ENCODE measurements around the gene C1QTNF6. TPM values are rescaled to one million over a fixed set of nuclear protein-coding genes. Genes with fewer than 3 reads are reported as not detected.

The C1QTNF6 gene
- total and polyA plus RNA-seq, 2 of the 4 experiments (the other 2 are of a cell fraction): 1.1 to 10.9 TPM

DNA sequence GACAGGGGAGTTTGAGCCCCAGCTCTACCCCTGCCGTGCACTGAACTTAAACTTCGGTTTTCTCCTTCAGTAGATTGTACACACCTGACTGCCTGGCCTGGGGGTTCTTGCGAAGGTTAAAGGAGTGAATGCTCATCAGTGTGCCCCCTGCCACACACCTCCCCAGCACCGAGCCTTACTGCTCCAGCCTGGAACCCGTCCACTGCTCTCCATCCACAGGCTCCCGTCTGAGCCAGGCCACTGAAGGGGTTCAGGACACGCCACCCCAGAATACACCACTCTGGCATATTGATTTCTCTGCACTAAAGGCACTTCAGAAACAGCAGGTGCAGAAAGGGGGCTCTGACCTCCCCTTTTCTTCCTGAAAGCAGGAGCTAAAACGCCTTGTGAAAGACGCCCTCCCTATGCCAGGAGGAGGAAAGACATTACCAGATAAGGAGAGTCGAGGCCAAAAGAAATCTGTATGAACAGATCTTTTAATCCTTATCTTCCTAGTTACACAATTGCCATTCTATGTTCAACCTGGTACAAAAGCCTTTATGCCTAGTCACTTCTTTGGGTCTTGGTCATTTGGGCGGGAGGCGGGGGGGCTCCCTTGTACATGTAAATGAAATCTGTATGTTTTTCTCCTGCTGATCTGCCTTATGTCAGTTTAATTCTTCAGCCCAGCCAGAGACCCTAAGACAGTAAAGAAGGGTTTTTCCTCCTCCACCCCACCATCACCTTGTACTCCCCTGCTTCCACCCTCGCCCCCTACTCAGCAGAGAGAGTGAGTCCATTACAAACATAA lies 26.1 kb upstream of the C1QTNF6 start:
- H3K23ac ChIP-seq (ENCODE audit: low read depth, low read length): no peak overlapping the region
- DNase-seq: no peak
- no peak overlapping the region for H3K4me3 ChIP-seq (ENCODE audit: insufficient read depth, low read depth, low read length)
- H3K4me1 ChIP-seq (ENCODE audit: control insufficient read depth, insufficient read depth, low read length): peaks cover 4% of the 10 kb centered on the region; the same call in 1 of the 2 replicates
- no peak overlapping the region for H3K18ac ChIP-seq (ENCODE audit: low read depth, low read length)
- H2AFZ ChIP-seq (replicated peaks; ENCODE audit: low read length, poor library complexity): no peak overlapping the region
- no peak overlapping the region for H3K9ac ChIP-seq (ENCODE audit: low read depth, low read length)
- no peak overlapping the region for H3K4ac ChIP-seq (ENCODE audit: low read depth, low read length)
- H3K27ac ChIP-seq (ENCODE audit: insufficient read depth, low read length): no peak overlapping the region
- in situ Hi-C loops (cut with MboI; ENCODE audit: low sequenced_read_pairs) (no loop called here), dilution Hi-C loops (cut with HindIII; ENCODE audit: low sequenced_read_pairs, unreplicated experiment) (no loop called here), intact Hi-C loops (cut with micrococcal nuclease) (no loop called here)
- H3K79me1 ChIP-seq (ENCODE audit: low read depth in 1 of 2, low read length in 2 of 2): no peaks in the 10 kb centered on the region
- H3K14ac ChIP-seq (replicated peaks; ENCODE audit: low read depth, low read length): no peak overlapping the region
- 70% methylated on average over 2 of the region's 13 CpGs; no CpG with 5 or more reads in 1 of the 2 experiments for WGBS, 2 experiments (ENCODE audit: extremely low coverage in 2 of 2, insufficient read length in 1 of 2)
- ChIA-PET POLR2A (ENCODE audit: unreplicated experiment) (no interaction called here), CTCF (no interaction called here)
- H3K9me3 ChIP-seq (ENCODE audit: control insufficient read depth, insufficient read depth, low read length): no peaks in the 10 kb centered on the region
- TF ChIP-seq, protein P1, sequence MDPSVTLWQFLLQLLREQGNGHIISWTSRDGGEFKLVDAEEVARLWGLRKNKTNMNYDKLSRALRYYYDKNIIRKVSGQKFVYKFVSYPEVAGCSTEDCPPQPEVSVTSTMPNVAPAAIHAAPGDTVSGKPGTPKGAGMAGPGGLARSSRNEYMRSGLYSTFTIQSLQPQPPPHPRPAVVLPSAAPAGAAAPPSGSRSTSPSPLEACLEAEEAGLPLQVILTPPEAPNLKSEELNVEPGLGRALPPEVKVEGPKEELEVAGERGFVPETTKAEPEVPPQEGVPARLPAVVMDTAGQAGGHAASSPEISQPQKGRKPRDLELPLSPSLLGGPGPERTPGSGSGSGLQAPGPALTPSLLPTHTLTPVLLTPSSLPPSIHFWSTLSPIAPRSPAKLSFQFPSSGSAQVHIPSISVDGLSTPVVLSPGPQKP (IDR thresholded peaks at IDR 0.05; ENCODE audit: borderline replicate concordance, low read depth, low read length): no peak
- TF ChIP-seq POLR2A (IDR thresholded peaks at IDR 0.05; ENCODE audit: low read depth, low read length) (no peak), MAFK (IDR thresholded peaks at IDR 0.05; ENCODE audit: low read depth, low read length) (no peak), BHLHE40 (IDR thresholded peaks at IDR 0.05; ENCODE audit: low read depth, low read length) (no peak), FOS (IDR thresholded peaks at IDR 0.05; ENCODE audit: low read depth, low read length) (no peak), MAZ (IDR thresholded peaks at IDR 0.05; ENCODE audit: borderline replicate concordance, low read depth, low read length) (no peak), RFX5 (IDR thresholded peaks at IDR 0.05; ENCODE audit: low read depth, low read length) (no peak), RAD21 (IDR thresholded peaks at IDR 0.05; ENCODE audit: low read length) (no peak), MXI1 (IDR thresholded peaks at IDR 0.05; ENCODE audit: borderline replicate concordance, low read depth, low read length) (no peak), RCOR1 (IDR thresholded peaks at IDR 0.05; ENCODE audit: insufficient replicate concordance, low read length) (no peak)
- H4K5ac ChIP-seq (ENCODE audit: low read depth, low read length): no peak overlapping the region
- H2BK5ac ChIP-seq (ENCODE audit: low read depth, low read length, poor library complexity, severe bottlenecking): no peak overlapping the region
- no peak overlapping the region for H2AK5ac ChIP-seq (ENCODE audit: low read depth, low read length)
- no peak overlapping the region for H4K91ac ChIP-seq (ENCODE audit: insufficient read depth, low read depth, low read length)
- no peak overlapping the region for H2BK20ac ChIP-seq (ENCODE audit: low read depth, low read length)
- no peaks in the 10 kb centered on the region for H4K20me1 ChIP-seq (ENCODE audit: insufficient read depth, low read length)
- peaks cover 75% of the 10 kb centered on the region for H3K27me3 ChIP-seq (ENCODE audit: control insufficient read depth, insufficient read depth, low read length)
- no peak overlapping the region for H3K56ac ChIP-seq (ENCODE audit: extremely low read depth, insufficient read depth, low read length)
- no peak overlapping the region for H4K8ac ChIP-seq (ENCODE audit: low read depth in 2 of 2, low read length in 2 of 2)
- H2BK120ac ChIP-seq (ENCODE audit: low read depth, low read length): no peak overlapping the region
- no peak overlapping the region for H3K4me2 ChIP-seq (ENCODE audit: low read depth, low read length)
- H3K9me1 ChIP-seq (ENCODE audit: insufficient read depth, low read length): no peaks in the 10 kb centered on the region
- no peak overlapping the region for H2AK9ac ChIP-seq (replicated peaks; ENCODE audit: low read depth, low read length, poor library complexity)
- BruUV-seq (replicated peaks): no TSS peak
- no peak for ATAC-seq (ENCODE audit: low read depth)
- H2BK15ac ChIP-seq (ENCODE audit: low read depth, low read length): no peak overlapping the region
- H3K36me3 ChIP-seq (ENCODE audit: control insufficient read depth, insufficient read depth, low read length): no peaks in the 10 kb centered on the region
